ENCODE data around the gene KCNMA1.

Gene KCNMA1

DNA sequence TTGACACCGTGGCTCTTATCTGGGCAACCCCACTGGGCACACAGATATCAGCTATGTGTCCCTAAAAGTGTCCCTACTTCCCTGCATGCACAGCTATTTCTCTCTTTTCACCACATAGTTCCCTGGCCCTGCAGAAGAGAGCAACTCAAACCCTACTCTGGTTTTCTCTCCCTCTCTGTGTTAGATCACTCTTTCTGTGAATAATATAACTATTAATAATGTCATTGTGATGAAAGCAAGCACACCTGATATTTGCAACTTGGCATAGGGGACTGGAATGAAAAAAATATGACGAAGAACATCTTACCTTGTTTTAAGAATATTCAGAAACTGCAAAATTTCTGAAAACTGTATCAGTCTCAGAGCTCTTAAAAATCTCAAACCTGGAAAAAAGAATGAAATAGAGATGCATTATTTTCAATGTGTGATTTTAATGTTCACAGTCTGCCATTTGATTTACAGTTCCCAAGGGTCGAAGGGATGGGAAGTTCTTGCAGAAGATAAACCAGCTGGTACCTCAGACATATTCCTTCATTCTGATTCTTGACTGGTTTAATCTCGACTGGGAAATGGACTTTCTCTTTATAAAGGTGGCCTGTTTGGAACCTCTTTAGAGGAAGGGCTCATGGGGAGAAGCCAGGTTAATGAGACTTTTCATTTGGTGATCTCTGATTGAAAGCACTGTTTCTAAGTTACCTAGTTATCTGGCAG lies 516.8 kb downstream of the KCNMA1 start:
- no peak for DNase-seq

DNA sequence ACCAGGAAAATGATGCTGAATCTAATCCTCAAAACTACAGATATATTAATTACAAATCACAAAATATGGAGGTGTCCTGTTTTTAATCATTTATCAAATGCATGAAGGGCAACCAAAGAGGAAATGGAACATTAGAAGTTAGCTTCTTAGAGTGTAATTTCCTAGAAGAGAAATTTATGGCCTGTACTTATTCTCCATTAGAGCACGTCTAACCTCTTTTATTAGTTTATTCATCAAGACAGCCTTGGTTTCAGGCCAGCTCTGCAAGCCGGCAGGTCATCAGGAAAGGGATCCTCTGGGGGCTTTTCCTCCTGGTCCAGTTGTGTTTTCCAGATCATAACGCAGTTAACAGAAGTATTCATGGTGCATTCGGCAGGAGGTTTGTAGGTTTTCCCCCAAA lies 517.6 kb downstream of the KCNMA1 start:
- no peak for DNase-seq

DNA sequence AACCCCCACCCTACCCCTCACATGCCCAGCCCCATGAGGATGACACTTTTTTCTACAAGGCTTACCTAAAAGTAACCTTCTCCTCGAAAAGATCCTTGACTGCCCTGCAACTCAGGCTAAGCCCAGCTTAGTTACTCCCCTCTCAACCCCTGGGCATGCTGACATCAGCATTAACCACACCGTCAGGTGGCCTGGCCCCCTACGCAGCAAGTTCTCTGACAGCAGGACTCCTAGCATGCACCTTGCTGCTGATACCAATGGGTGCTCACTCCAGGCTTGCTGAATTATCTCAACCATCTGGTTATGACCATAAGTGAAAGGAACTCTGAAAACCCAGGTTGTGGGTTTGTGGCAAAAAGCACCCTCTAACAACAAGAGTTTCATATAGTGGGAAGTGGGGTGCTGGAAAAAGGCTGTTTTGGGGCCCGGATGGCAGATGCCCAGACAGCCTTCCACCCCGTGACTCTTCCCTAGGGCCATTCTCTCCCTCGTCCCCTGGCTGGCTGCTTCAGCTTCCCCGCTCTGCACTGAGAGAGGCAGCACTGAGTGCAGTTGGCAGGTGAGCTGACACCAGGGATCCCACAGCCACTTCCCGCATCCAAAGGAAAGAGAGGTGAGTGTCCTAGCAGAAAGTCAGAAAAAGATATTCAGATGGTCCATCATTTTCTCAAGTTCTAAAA lies 518.9 kb downstream of the KCNMA1 start:
- DNase-seq, result no peak

DNA sequence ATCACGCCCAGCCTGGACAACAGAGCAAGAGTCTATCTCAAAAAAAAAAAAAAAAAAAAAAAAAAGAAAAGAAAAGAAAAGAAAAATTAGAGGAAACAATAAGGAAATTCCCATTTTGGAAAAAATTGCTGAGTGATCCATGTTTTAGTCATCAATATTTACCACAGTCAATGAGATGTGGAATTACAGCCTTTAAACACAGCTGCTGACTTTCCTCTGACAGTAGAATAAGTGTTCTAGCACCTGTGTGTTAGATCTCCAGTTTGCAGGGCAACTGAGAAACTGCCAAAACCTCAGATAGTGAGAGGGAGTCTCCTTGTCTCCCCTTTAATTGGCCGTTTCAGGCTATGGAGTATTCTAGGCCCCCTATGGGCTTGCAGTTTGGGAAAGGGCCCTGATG lies 520.1 kb downstream of the KCNMA1 start:
- no peak for DNase-seq

GRCh38 chr10:77116904-77117303 lies 520.7 kb downstream of the KCNMA1 start:
- DNase-seq, result no peak

DNA sequence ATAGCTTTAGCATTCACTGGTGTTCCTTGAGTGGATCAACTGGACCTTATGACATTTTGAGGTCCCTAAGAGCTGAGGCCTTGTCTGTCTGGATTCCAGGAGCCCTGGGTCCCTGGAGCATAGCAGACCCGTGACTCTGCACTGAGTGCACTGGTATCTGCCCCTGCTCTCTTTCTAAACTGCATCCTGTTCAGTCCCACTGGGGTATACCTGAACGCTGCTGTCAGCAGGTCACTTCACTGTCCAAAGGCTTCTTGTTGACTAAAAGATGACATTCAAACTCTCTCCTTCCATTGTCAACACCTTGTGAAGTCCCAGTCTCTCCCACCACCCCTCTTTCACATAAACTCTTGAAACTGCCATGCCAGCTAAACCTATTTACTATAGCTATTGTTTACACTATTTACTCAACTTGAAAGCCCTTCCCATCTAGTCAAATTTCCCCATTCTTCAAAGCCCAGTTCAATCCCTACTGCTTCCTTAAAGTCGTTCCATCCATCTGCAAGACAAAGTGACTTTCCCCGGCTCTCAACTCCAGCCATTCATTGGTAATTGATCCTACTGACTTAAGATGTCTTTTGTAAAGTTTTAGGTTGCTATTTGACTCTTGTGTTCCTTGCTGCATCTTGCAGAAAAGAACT lies 523.3 kb downstream of the KCNMA1 start:
- no peak for DNase-seq

- DNase-seq, result no peak
Measured at GRCh38 chr10:77111611-77112550, 525.7 kb downstream of the KCNMA1 start.

DNA sequence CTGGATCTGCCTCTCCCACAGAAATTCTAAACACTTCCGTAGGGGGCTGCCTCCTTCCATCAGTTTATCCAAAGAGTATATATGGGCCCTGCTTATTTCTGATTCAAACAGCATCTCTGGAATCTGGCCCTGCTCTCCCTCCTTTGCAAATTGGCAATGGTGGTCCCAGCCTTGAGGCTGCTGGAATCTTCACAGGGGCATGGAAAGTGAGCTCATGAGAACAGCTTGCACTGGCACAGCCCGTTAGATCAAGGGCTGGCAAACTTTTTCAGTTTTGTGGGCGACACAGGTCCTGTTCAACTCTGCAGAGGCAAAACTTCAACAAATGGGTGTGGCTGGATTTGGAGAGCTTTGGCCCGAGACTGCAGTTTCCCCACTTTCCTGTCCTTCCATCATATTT lies 526.9 kb downstream of the KCNMA1 start:
- no peak for DNase-seq

GRCh38 chr10:77109351-77109994 lies 528.1 kb downstream of the KCNMA1 start:
- no peak for DNase-seq

- no peak for DNase-seq
Measured at GRCh38 chr10:77106676-77107075, 530.9 kb downstream of the KCNMA1 start.

- DNase-seq, result no peak
Measured at GRCh38 chr10:77105761-77106221, 531.8 kb downstream of the KCNMA1 start.

DNA sequence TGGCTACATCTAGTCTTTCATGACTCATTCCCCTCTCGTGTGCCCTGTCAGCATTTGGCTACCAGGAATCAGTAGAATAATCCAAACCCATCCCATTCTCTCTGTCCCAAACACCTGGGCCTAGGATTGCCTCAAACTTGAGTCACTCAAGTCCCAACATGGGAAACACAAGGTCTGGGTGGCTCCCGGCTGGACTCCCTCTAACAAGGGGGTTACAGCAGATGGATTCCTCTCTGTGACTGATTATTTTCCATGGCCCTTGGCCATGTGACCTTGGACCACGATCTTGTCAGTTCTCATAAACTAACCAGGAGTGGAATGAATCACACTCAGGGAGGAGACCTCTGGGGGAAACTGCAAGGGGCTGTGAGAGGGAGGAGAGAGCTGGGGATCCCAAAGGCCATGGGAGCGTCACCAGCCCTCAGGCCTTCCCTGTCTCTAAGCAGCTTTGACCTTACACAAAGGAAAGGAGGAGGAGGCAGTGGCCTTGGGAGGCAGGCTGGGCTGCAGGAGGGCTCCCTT lies 533.1 kb downstream of the KCNMA1 start:
- no peak for DNase-seq

DNA sequence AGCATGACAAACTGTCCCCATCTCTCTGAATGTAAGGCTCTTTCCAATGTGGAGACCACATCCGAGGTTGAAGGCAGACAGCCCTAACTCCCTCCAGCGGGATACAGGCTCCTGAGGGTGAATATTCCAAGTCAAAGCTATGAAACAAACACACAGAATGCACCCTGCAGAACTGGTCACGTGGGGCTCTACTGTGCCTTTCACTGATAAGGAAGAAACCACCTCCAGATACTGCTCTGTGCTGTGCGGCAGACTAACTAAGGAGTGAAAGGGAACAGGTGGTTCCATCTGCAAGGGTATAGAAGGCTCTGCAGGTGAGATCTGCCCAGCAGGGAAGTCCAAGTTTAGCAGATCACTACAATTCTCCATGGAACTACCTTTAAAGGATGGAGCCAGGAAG lies 534.4 kb downstream of the KCNMA1 start:
- DNase-seq, result no peak

DNA sequence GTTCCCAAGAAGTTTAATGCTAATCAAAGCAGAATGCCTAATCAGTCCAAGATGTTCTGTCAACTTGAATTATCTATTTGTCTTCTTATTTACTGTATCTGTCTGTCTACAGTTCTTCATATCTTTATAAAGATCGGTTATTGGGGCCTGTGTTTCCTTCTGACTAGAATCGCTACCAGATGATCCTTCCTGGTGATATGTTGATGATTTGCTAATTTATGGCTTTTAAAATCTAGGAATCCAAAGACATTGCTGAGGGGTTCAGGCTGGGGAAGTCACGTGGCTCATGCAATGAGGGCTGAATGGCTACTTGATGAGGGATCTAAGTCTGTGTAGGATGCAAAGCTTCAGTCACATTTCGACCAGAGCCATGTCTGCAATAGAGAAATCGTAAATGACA lies 536.3 kb downstream of the KCNMA1 start:
- no peak for DNase-seq

DNA sequence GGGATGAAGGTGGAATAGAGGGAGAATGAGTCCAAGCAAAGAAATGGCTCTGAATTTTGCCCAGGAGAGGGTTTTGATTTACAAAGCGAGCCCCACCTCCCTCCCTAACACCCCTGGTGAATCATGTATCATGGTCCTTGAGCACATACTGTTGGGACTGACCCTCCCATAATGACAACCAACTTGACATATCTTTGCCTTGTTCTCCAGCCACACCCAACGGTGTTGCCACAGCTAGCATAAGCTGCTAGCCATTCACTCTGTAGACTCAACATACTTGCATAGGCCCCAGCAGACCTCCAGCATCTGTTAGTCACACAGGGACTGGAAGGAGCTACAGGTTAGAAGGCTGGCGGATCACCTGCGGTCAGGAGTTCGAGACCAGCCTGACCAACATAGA lies 538.5 kb downstream of the KCNMA1 start:
- no peak for DNase-seq

DNA sequence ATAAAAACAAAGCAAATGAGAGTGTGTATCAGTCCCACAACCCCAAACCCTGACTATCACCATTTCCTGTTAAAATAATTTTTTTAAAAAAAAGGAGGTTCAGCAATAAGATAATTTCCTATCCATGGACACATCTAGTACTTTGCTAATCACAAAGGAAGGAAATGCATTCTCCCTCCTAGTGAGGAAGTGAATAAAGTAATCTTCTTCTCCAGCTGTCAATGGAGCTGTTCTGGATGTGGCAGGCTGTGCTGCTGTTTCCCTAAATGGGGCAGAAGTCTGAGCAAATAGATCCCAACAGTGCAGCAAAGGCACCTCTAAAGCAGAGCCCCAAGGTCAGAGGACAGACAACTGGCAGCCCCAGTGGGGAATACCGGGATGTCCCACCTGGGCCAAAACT lies 540.0 kb downstream of the KCNMA1 start:
- DNase-seq, result no peak

GRCh38 chr10:77093126-77093525 lies 544.5 kb downstream of the KCNMA1 start:
- no peak for DNase-seq

DNA sequence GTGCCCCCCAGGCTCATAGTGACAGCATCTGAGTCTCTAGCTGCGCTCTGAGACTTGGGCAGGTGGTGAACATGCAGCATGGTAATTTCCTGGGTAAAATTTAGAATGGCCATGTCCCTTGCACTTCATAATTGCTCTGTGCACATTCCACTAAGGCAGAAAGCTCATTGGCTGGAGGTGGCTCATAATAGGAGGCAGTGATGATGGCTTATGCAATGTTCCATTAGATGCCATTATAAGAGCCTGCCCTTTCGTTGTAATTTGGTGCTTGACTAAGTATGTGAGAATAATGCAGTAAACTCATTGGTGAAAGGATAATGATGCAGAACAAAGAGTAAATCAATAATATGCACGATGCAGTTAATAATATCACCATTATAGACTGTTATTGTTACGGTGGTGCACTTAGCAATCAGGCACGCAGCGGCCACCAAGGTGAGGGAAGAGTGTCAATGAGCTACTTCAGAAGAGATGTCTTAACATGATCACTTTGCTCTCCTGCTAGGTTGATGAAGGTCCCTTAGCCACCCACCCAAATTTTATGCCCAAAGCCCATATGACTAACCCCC lies 545.9 kb downstream of the KCNMA1 start:
- DNase-seq, result no peak

DNA sequence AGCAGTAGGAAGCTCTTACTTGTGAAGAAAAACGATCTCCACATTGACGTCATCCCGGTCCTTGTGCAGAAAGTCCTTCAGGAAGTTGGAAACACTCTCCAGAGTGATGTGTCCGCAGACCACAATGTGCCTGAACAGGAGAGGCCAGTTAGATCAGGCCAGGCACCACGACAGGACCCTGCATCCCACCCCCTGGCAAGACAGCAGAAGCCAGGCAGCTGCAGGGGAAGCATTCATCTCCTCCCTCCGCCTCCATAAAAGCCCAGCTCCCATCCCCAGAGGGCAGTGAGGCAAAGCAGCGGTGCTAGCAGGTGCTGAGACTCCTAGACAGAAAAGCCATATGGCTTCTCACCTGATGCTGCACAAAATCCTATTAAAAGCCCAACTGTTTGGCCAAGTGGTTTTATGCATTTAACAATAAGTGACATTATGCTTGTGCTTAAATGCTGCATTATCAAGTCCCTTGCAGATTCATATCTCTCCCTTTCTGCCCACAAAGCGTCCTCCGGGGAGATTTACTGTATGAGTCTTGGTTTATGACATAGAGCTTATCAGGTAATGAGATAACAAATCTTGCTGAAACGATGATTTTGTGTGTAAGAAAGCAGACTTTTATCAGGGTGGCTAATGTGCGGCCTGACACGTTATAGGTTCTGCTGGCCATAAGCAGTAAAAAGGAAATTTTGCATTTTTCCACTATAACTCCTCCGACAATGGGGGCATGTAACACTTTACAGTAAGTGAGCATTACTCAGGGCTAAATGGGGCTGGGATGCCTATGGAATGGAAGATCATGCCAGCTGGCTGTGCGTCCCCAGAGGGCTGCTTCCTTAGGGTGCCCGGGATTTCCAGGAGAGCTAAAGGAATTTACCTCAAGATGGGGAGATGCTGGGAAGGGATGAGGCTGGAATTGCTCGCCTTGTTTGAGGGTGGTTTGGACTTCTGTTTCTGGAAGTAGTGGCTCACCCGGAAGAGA lies 546.9 kb downstream of the KCNMA1 start:
- no peak for DNase-seq

GRCh38 chr10:77087366-77087765 lies 550.2 kb downstream of the KCNMA1 start:
- DNase-seq, result no peak

DNA sequence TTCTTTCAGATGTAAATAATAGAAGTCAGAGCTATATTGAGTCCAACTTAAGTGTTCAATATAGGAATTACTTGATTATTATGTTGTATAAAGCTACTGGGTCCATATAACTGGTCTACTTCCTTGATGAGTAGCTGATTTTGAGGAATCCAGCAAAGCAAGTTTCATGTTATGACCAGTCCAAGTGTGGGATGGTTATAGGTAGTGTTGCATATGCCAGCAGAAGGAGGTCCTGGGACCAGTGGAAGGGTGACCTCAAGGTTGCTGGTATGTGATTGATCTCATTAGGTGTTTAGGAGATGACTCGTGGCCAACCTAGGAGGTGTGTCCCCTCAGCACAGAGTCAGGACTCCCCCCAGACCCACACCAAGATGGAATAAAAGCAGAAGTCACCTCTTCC lies 551.5 kb downstream of the KCNMA1 start:
- no peak for DNase-seq
